Activated T-cell treated with anti-CD3 and anti-CD28 coated beads, Interleukin-2, amount 50 U/mL, for 24 hours (primary cell): ENCODE data around the gene ZBTB20.

Experiments used
- DNase-seq: peaks from one replicate; pipeline ENCODE4 v3.0.0-alpha.2; 2020
- H3K27ac Mint-ChIP-seq: 2 replicates; pipeline ENCODE4 v1.8.0; 2020; ENCODE audit warnings: mild to moderate bottlenecking, mixed read lengths
- H3K27me3 Mint-ChIP-seq: 2 replicates; pipeline ENCODE4 v1.8.0; 2020; ENCODE audit warnings: mixed read lengths
- H3K36me3 Mint-ChIP-seq: 2 replicates; pipeline ENCODE4 v1.8.0; 2020; ENCODE audit warnings: low read depth, mixed read lengths
- H3K4me1 Mint-ChIP-seq: 2 replicates; pipeline ENCODE4 v1.8.0; 2020; ENCODE audit warnings: low read depth, mixed read lengths
- H3K4me3 Mint-ChIP-seq: 2 replicates; pipeline ENCODE4 v1.8.0; 2020; ENCODE audit warnings: mild to moderate bottlenecking, moderate library complexity, mixed read lengths
- H3K9me3 Mint-ChIP-seq: 2 replicates; pipeline ENCODE4 v1.8.0; 2020; ENCODE audit warnings: mixed read lengths

Gene ZBTB20

GRCh38 chr3:114557791-114558190 is 589.3 kb downstream of the ZBTB20 start:
- Mint-ChIP-seq H3K4me1 (peaks cover 5% of the 10 kb centered on the region), H3K9me3 (no peaks in the 10 kb centered on the region), H3K36me3 (peaks cover 3% of the 10 kb centered on the region), H3K27me3 (no peaks in the 10 kb centered on the region), H3K4me3 (no peak overlapping the region), H3K27ac (no peak overlapping the region)
- no peak for DNase-seq

- Mint-ChIP-seq H3K4me3 (no peak overlapping the region), H3K9me3 (no peaks in the 10 kb centered on the region), H3K4me1 (peaks cover 8% of the 10 kb centered on the region), H3K27me3 (no peaks in the 10 kb centered on the region), H3K27ac (no peak overlapping the region), H3K36me3 (no peaks in the 10 kb centered on the region)
- no peak for DNase-seq
These were observed 590.4 kb downstream of the ZBTB20 start for GRCh38 chr3:114556657-114557213.

- H3K36me3 Mint-ChIP-seq = no peaks in the 10 kb centered on the region
- H3K27me3 Mint-ChIP-seq = no peaks in the 10 kb centered on the region
- H3K9me3 Mint-ChIP-seq = no peaks in the 10 kb centered on the region
- H3K4me3 Mint-ChIP-seq = no peak overlapping the region
- H3K4me1 Mint-ChIP-seq = peaks cover 7% of the 10 kb centered on the region
- no peak overlapping the region for H3K27ac Mint-ChIP-seq
- DNase-seq = no peak
These were observed 592.4 kb downstream of the ZBTB20 start for GRCh38 chr3:114554731-114555130.

- no peaks in the 10 kb centered on the region for H3K9me3 Mint-ChIP-seq
- H3K4me1 Mint-ChIP-seq = peaks cover 7% of the 10 kb centered on the region
- H3K27ac Mint-ChIP-seq = no peak overlapping the region
- no peaks in the 10 kb centered on the region for H3K27me3 Mint-ChIP-seq
- H3K4me3 Mint-ChIP-seq = no peak overlapping the region
- no peak for DNase-seq
- no peaks in the 10 kb centered on the region for H3K36me3 Mint-ChIP-seq
These were observed 593.0 kb downstream of the ZBTB20 start for GRCh38 chr3:114553949-114554593.

- no peak for DNase-seq
- Mint-ChIP-seq H3K4me3 (no peak overlapping the region), H3K9me3 (no peaks in the 10 kb centered on the region), H3K27ac (no peak overlapping the region), H3K36me3 (no peaks in the 10 kb centered on the region), H3K4me1 (peaks cover 7% of the 10 kb centered on the region), H3K27me3 (no peaks in the 10 kb centered on the region)
These were observed 594.6 kb downstream of the ZBTB20 start for GRCh38 chr3:114552527-114552812.

GRCh38 chr3:114551770-114552526 is 595.1 kb downstream of the ZBTB20 start:
- no peaks in the 10 kb centered on the region for H3K9me3 Mint-ChIP-seq
- no peaks in the 10 kb centered on the region for H3K27me3 Mint-ChIP-seq
- no peak overlapping the region for H3K27ac Mint-ChIP-seq

GRCh38 chr3:114550165-114550564 is 596.9 kb downstream of the ZBTB20 start:
- Mint-ChIP-seq H3K4me3 (no peak overlapping the region), H3K27ac (no peak overlapping the region), H3K9me3 (no peaks in the 10 kb centered on the region), H3K36me3 (no peaks in the 10 kb centered on the region), H3K27me3 (no peaks in the 10 kb centered on the region), H3K4me1 (peaks cover 7% of the 10 kb centered on the region)
- no peak for DNase-seq

More at GRCh38 chr3:114551770-114552526, 595.1 kb downstream of the ZBTB20 start:
- no peaks in the 10 kb centered on the region for H3K36me3 Mint-ChIP-seq
- DNase-seq = no peak
- H3K4me3 Mint-ChIP-seq = no peak overlapping the region
- peaks cover 7% of the 10 kb centered on the region for H3K4me1 Mint-ChIP-seq

GRCh38 chr3:114545193-114545592 is 601.9 kb downstream of the ZBTB20 start:
- no peak overlapping the region for H3K27ac Mint-ChIP-seq
- H3K9me3 Mint-ChIP-seq = no peaks in the 10 kb centered on the region
- peaks cover 4% of the 10 kb centered on the region for H3K4me1 Mint-ChIP-seq
- DNase-seq = no peak
- no peaks in the 10 kb centered on the region for H3K27me3 Mint-ChIP-seq
- H3K36me3 Mint-ChIP-seq = no peaks in the 10 kb centered on the region
- no peak overlapping the region for H3K4me3 Mint-ChIP-seq

- H3K36me3 Mint-ChIP-seq = no peaks in the 10 kb centered on the region
- H3K4me1 Mint-ChIP-seq = peaks cover 4% of the 10 kb centered on the region
- peaks cover 4% of the 10 kb centered on the region for H3K9me3 Mint-ChIP-seq
- H3K4me3 Mint-ChIP-seq = no peak overlapping the region
- no peak overlapping the region for H3K27ac Mint-ChIP-seq
- no peaks in the 10 kb centered on the region for H3K27me3 Mint-ChIP-seq
- no peak for DNase-seq
These were observed 604.7 kb downstream of the ZBTB20 start for GRCh38 chr3:114542359-114542758.

GRCh38 chr3:114539525-114539924 is 607.6 kb downstream of the ZBTB20 start:
- Mint-ChIP-seq H3K27ac (no peak overlapping the region), H3K4me1 (peaks cover 7% of the 10 kb centered on the region), H3K4me3 (no peak overlapping the region), H3K27me3 (no peaks in the 10 kb centered on the region), H3K9me3 (peaks cover 7% of the 10 kb centered on the region), H3K36me3 (peaks cover 5% of the 10 kb centered on the region)
- DNase-seq = no peak

- Mint-ChIP-seq H3K27me3 (no peaks in the 10 kb centered on the region), H3K4me3 (no peak overlapping the region), H3K4me1 (peaks cover 8% of the 10 kb centered on the region), H3K36me3 (peaks cover 13% of the 10 kb centered on the region), H3K27ac (no peak overlapping the region), H3K9me3 (peaks cover 10% of the 10 kb centered on the region)
- no peak for DNase-seq
These were observed 608.9 kb downstream of the ZBTB20 start for GRCh38 chr3:114538211-114538610.

- H3K4me3 Mint-ChIP-seq = no peak overlapping the region
- peaks cover 4% of the 10 kb centered on the region for H3K4me1 Mint-ChIP-seq
- no peak overlapping the region for H3K27ac Mint-ChIP-seq
- H3K27me3 Mint-ChIP-seq = no peaks in the 10 kb centered on the region
- H3K36me3 Mint-ChIP-seq = peaks cover 16% of the 10 kb centered on the region
- no peak for DNase-seq
- peaks cover 2% of the 10 kb centered on the region for H3K9me3 Mint-ChIP-seq
These were observed 618.6 kb downstream of the ZBTB20 start for GRCh38 chr3:114528517-114528916.

- Mint-ChIP-seq H3K27me3 (no peaks in the 10 kb centered on the region), H3K36me3 (peaks cover 4% of the 10 kb centered on the region), H3K9me3 (no peaks in the 10 kb centered on the region), H3K4me3 (no peak overlapping the region), H3K27ac (no peak overlapping the region), H3K4me1 (peaks cover 1% of the 10 kb centered on the region)
- DNase-seq = no peak
These were observed 619.9 kb downstream of the ZBTB20 start for GRCh38 chr3:114527036-114527644.

- no peaks in the 10 kb centered on the region for H3K4me1 Mint-ChIP-seq
- H3K4me3 Mint-ChIP-seq = no peak overlapping the region
- H3K27ac Mint-ChIP-seq = no peak overlapping the region
- no peaks in the 10 kb centered on the region for H3K9me3 Mint-ChIP-seq
- no peak for DNase-seq
- no peaks in the 10 kb centered on the region for H3K27me3 Mint-ChIP-seq
- no peaks in the 10 kb centered on the region for H3K36me3 Mint-ChIP-seq
These were observed 621.8 kb downstream of the ZBTB20 start for GRCh38 chr3:114525278-114525677.

- no peaks in the 10 kb centered on the region for H3K27me3 Mint-ChIP-seq
- no peak overlapping the region for H3K4me3 Mint-ChIP-seq
- H3K4me1 Mint-ChIP-seq = no peaks in the 10 kb centered on the region
- no peaks in the 10 kb centered on the region for H3K9me3 Mint-ChIP-seq
- no peak for DNase-seq
- no peak overlapping the region for H3K27ac Mint-ChIP-seq
- no peaks in the 10 kb centered on the region for H3K36me3 Mint-ChIP-seq
These were observed 627.7 kb downstream of the ZBTB20 start for GRCh38 chr3:114519415-114519814.
